ENCODE data around the gene ACBD6.

GRCh38 chr1:180489313-180489712, 13.1 kb downstream of the ACBD6 start:
- TF ChIP-seq, protein P1, sequence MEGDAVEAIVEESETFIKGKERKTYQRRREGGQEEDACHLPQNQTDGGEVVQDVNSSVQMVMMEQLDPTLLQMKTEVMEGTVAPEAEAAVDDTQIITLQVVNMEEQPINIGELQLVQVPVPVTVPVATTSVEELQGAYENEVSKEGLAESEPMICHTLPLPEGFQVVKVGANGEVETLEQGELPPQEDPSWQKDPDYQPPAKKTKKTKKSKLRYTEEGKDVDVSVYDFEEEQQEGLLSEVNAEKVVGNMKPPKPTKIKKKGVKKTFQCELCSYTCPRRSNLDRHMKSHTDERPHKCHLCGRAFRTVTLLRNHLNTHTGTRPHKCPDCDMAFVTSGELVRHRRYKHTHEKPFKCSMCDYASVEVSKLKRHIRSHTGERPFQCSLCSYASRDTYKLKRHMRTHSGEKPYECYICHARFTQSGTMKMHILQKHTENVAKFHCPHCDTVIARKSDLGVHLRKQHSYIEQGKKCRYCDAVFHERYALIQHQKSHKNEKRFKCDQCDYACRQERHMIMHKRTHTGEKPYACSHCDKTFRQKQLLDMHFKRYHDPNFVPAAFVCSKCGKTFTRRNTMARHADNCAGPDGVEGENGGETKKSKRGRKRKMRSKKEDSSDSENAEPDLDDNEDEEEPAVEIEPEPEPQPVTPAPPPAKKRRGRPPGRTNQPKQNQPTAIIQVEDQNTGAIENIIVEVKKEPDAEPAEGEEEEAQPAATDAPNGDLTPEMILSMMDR (conservative IDR thresholded peaks at IDR 0.05 in 1 of 2, IDR thresholded peaks at IDR 0.05 in 1 of 2; ENCODE audit: extremely low read depth in 1 of 2, insufficient read depth in 1 of 2, low read depth in 1 of 2, low read length in 2 of 2): no peak
- TF ChIP-seq EZH2 (IDR thresholded peaks at IDR 0.05; ENCODE audit: borderline replicate concordance, low read length): no peak

All from mammary epithelial cell (primary cell).